Measurements from ENCODE around the gene ZNF496. TPM values are rescaled to one million over a fixed set of nuclear protein-coding genes. Genes with fewer than 3 reads are reported as not detected.

The ZNF496 gene
- polyA plus RNA-seq, 3 donors: 1.6 to 7.7 (median 2.4) TPM

DNA sequence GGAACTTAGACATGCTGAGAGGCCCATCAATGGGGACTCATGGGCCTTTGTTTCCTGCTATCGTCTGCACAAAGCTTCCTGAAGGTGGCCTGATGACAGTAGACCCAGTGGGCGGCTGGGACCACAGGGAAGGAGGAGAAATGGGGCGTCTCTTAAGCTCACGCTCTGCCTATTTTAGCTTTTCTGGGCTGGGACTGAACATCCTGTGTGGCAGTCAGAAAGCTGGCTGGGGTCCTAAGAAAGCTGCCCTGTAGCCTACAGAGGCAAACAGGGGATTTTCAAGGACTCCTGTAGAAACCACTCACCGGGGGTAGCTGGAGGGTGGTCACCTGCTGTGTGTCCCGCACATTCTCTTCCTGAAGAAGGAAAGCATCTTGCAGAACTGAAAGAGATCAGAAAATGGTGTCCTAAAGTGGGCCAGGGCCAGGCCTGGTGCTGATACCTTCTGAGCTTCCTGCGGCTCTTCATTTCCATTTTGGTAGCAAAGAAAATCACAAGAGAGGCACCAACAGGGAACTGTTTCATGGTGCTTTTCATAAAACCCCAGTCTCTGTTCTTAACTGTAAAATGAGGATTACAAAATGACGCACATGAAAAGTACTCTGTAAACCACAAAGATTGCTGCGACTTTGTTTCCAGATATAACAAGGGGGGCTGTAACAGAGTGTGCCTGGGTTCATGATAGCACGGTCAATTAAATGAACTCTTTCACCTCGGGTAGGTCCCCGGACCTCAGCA is 8.6 kb downstream of the ZNF496 start:
- Histone ChIP-seq H3K4me2 (replicated peaks; ENCODE audit: extremely low read depth, low read length, poor library complexity, severe bottlenecking) (no peak overlapping the region), H3K9ac (ENCODE audit: insufficient read depth, low read length, poor library complexity, severe bottlenecking) (no peak overlapping the region), H4K20me1 (ENCODE audit: insufficient read depth, low read length) (no peaks in the 10 kb centered on the region), H3K4me3 (replicated peaks in 1 of 3; ENCODE audit: low read depth in 2 of 3, low read length in 3 of 3) (no peak overlapping the region), H3K27ac (ENCODE audit: low read depth in 1 of 2, low read length in 2 of 2) (no peak overlapping the region), H3K27me3 (ENCODE audit: control insufficient read depth in 2 of 2, insufficient read depth in 2 of 2, low read length in 2 of 2) (no peaks in the 10 kb centered on the region), H3K79me2 (ENCODE audit: insufficient read depth, low read length) (no peaks in the 10 kb centered on the region), H3K4me1 (ENCODE audit: control insufficient read depth in 1 of 2, insufficient read depth in 2 of 2, low read length in 2 of 2) (peaks cover 9 to 12% of the 10 kb centered on the region in 2 donors), H3K9me3 (replicated peaks in 1 of 2; ENCODE audit: control insufficient read depth in 1 of 2, insufficient read depth in 1 of 2, low read length in 2 of 2) (no peaks in the 10 kb centered on the region), H2AFZ (ENCODE audit: insufficient read depth, low read depth, low read length, poor library complexity, severe bottlenecking) (peak overlapping the region; percentile 47), H3K36me3 (replicated peaks in 1 of 2; ENCODE audit: control insufficient read depth in 1 of 2, insufficient read depth in 2 of 2, low read length in 2 of 2) (peaks cover 5 to 46% of the 10 kb centered on the region in 2 donors)
- no peak overlapping the region for H3K4me3 Mint-ChIP-seq
- intact Hi-C loops (cut with micrococcal nuclease): no loop called here
- H3K9me3 Mint-ChIP-seq: no peaks in the 10 kb centered on the region
- peak overlapping the region in 2 of 7 donors; percentile 5 to 77 for H3K27ac Mint-ChIP-seq
- no peaks in the 10 kb centered on the region for H3K27me3 Mint-ChIP-seq (ENCODE audit: low read depth in 3 of 3)
- H3K4me1 Mint-ChIP-seq: peaks cover 21% of the 10 kb centered on the region
- TF ChIP-seq, protein P1, sequence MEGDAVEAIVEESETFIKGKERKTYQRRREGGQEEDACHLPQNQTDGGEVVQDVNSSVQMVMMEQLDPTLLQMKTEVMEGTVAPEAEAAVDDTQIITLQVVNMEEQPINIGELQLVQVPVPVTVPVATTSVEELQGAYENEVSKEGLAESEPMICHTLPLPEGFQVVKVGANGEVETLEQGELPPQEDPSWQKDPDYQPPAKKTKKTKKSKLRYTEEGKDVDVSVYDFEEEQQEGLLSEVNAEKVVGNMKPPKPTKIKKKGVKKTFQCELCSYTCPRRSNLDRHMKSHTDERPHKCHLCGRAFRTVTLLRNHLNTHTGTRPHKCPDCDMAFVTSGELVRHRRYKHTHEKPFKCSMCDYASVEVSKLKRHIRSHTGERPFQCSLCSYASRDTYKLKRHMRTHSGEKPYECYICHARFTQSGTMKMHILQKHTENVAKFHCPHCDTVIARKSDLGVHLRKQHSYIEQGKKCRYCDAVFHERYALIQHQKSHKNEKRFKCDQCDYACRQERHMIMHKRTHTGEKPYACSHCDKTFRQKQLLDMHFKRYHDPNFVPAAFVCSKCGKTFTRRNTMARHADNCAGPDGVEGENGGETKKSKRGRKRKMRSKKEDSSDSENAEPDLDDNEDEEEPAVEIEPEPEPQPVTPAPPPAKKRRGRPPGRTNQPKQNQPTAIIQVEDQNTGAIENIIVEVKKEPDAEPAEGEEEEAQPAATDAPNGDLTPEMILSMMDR (IDR thresholded peaks at IDR 0.05): no peak
- 42% methylated on average over 9 of the region's 12 CpGs for WGBS (ENCODE audit: insufficient coverage)
- H3K36me3 Mint-ChIP-seq: peaks cover 30 to 40% of the 10 kb centered on the region in 2 donors
- peak in 1 of 3 donors; percentile 22 for DNase-seq

GRCh38 chr1:247322442-247322841 is 9.2 kb downstream of the ZNF496 start:
- Histone ChIP-seq H4K20me1 (ENCODE audit: insufficient read depth, low read length) (no peaks in the 10 kb centered on the region), H3K27ac (ENCODE audit: low read depth in 1 of 2, low read length in 2 of 2) (no peak overlapping the region), H3K9ac (ENCODE audit: insufficient read depth, low read length, poor library complexity, severe bottlenecking) (no peak overlapping the region), H2AFZ (ENCODE audit: insufficient read depth, low read depth, low read length, poor library complexity, severe bottlenecking) (peak overlapping the region; percentile 47), H3K79me2 (ENCODE audit: insufficient read depth, low read length) (no peaks in the 10 kb centered on the region), H3K27me3 (ENCODE audit: control insufficient read depth in 2 of 2, insufficient read depth in 2 of 2, low read length in 2 of 2) (no peaks in the 10 kb centered on the region), H3K4me2 (replicated peaks; ENCODE audit: extremely low read depth, low read length, poor library complexity, severe bottlenecking) (no peak overlapping the region), H3K9me3 (replicated peaks in 1 of 2; ENCODE audit: control insufficient read depth in 1 of 2, insufficient read depth in 1 of 2, low read length in 2 of 2) (no peaks in the 10 kb centered on the region), H3K36me3 (replicated peaks in 1 of 2; ENCODE audit: control insufficient read depth in 1 of 2, insufficient read depth in 2 of 2, low read length in 2 of 2) (peaks cover 5 to 49% of the 10 kb centered on the region in 2 donors), H3K4me3 (replicated peaks in 1 of 3; ENCODE audit: low read depth in 2 of 3, low read length in 3 of 3) (no peak overlapping the region), H3K4me1 (ENCODE audit: control insufficient read depth in 1 of 2, insufficient read depth in 2 of 2, low read length in 2 of 2) (peaks cover 9 to 12% of the 10 kb centered on the region in 2 donors)
- 4% methylated on average over 4 of the region's 7 CpGs for WGBS (ENCODE audit: insufficient coverage)
- Mint-ChIP-seq H3K27me3 (ENCODE audit: low read depth in 3 of 3) (no peaks in the 10 kb centered on the region), H3K27ac (peak overlapping the region in 4 of 7 donors; percentile 5 to 57 (median 20)), H3K9me3 (no peaks in the 10 kb centered on the region), H3K4me3 (peak overlapping the region in 1 of 2 donors; percentile 12), H3K4me1 (peaks cover 21% of the 10 kb centered on the region), H3K36me3 (peaks cover 34 to 39% of the 10 kb centered on the region in 2 donors)
- DNase-seq: peak in 2 of 3 donors; percentile 5 to 75
- TF ChIP-seq, protein P1 (IDR thresholded peaks at IDR 0.05): no peak
- intact Hi-C loops (cut with micrococcal nuclease): no loop called here

All from CD14-positive monocyte (primary cell).